ENCODE data around the gene SBF2. TPM values are rescaled to one million over a fixed set of nuclear protein-coding genes. Genes with fewer than 3 reads are reported as not detected.
A peak's percentile ranks its signal among the peaks of the same experiment; 100 is the strongest.

Gene SBF2
- total and polyA plus RNA-seq, 9 of the 15 experiments (the other 6 are each of a cell fraction or from before 2014, with no cell fraction given): 0.80 to 9.5 (median 5.0) TPM

GRCh38 chr11:10307400-10308200 is 13.6 kb upstream of the SBF2 start (continued):
- TF ChIP-seq ZNF280A (IDR thresholded peaks at IDR 0.05; ENCODE audit: low read depth, partially characterized antibody): no peak
- no peak for TF ChIP-seq RBFOX2 (IDR thresholded peaks at IDR 0.05; ENCODE audit: low read depth, low read length)
- TF ChIP-seq RBM22 (IDR thresholded peaks at IDR 0.05; ENCODE audit: low read depth, low read length, poor library complexity, severe bottlenecking): no peak
- TF ChIP-seq ARHGAP35 (IDR thresholded peaks at IDR 0.05; ENCODE audit: partially characterized antibody): no peak
- TF ChIP-seq POLR2AphosphoS5 (IDR thresholded peaks at IDR 0.05; ENCODE audit: control insufficient read depth, insufficient read depth, low read depth, low read length): no peak
- TF ChIP-seq ZNF217 (CRISPR knock-in tag; IDR thresholded peaks at IDR 0.05): no peak
- TF ChIP-seq ATF6 (CRISPR knock-in tag; IDR thresholded peaks at IDR 0.05): no peak
- TF ChIP-seq MEF2D (tag; conservative IDR thresholded peaks at IDR 0.05; ENCODE audit: low read depth): no peak
- TF ChIP-seq NCOA1 (IDR thresholded peaks at IDR 0.05; ENCODE audit: low read depth): peak; percentile 68
- TF ChIP-seq KAT2B (IDR thresholded peaks at IDR 0.05; ENCODE audit: low read depth, low read length): no peak
- TF ChIP-seq ATF3 (IDR thresholded peaks at IDR 0.05): peak; percentile 73
- TF ChIP-seq ATF3 (CRISPR knock-in tag; conservative IDR thresholded peaks at IDR 0.05): no peak
- no peak for TF ChIP-seq SLC30A9 (CRISPR knock-in tag; IDR thresholded peaks at IDR 0.05)
- no peak for TF ChIP-seq ZNF444 (CRISPR knock-in tag; IDR thresholded peaks at IDR 0.05)
- TF ChIP-seq ZNF124 (CRISPR knock-in tag; IDR thresholded peaks at IDR 0.05): no peak
- no peak for TF ChIP-seq CUX1 (CRISPR knock-in tag; IDR thresholded peaks at IDR 0.05)
- TF ChIP-seq ZNF197 (CRISPR knock-in tag; IDR thresholded peaks at IDR 0.05; ENCODE audit: low read depth): no peak
- no peak for TF ChIP-seq ZNF24 (IDR thresholded peaks at IDR 0.05)
- TF ChIP-seq BMI1 (IDR thresholded peaks at IDR 0.05; ENCODE audit: low read length): peak; percentile 39; the same call in 1 of the 2 replicates
